Measurements from ENCODE around the gene TSR1.
"Not testable (repeated sequence)": the region's sequence is repeated elsewhere in the genome, so short reads cannot be mapped to it uniquely, and the experiment has no call there.

The TSR1 gene

GRCh38 chr17:2335726-2336214 lies 487 bp downstream of the TSR1 start:
- FAIRE-seq, result no peak

GRCh38 chr17:2331303-2331702 lies 5.0 kb downstream of the TSR1 start:
- FAIRE-seq, result no peak

DNA sequence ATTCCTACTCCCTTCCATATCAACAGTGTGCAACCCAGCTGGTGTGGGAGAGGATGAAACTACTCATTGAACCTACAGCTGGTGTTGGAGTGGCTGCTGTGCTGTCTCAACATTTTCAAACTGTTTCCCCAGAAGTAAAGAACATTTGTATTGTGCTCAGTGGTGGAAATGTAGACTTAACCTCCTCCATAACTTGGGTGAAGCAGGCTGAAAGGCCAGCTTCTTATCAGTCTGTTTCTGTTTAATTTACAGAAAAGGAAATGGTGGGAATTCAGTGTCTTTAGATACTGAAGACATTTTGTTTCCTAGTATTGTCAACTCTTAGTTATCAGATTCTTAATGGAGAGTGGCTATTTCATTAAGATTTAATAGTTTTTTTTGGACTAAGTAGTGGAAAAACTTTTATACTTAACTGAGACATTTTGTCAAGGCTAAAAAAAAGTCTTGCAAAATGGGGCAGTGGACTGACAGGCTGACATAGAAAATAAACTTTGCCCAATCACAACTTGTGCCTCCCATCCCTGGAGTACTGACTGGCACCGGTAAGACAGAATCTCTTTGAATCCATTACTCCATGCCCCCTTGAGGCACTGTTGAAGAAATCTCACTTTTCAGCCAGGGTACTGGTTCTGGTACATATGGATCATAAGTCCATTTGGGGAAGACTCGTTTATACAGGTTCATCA lies 12.5 kb downstream of the TSR1 start:
- no peak for FAIRE-seq

- no peak for FAIRE-seq
These were observed 14.9 kb downstream of the TSR1 start for GRCh38 chr17:2321399-2321798.

DNA sequence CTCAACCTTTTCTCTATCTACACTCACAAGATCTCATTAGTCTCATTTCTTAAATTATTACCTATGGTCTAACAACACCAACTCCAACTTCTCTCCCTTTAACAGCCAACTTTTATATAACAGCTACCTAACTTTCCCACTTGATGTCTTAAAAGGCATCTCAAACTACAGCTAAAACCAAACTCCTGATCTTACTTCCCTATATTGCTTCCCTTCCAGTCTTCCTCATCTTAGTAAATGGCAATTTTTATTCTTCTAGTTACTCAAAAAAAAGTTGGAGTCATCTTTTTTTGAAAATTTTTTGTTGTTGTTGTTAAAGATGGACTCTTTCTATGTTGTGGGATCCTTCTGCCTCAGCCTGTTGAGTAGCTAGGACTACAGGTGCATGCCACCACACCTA lies 17.2 kb downstream of the TSR1 start:
- FAIRE-seq, result no peak

DNA sequence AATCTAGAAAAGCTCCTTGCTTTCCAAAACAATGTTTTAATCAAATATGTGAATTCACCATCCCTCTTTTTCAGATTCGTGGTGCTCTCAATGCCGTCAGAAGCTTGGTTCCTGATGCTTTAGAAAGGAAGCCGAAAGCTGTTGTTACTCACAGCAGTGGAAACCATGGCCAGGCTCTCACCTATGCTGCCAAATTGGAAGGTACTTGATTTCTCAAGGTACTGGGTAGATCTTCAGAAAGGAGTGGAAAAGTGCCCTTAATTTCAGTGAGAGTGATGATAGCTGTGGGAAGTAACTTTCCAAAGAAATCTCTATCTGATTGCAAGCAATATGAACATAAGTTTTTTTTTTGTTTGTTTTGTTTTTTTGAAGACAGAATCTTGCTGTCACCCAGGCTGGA lies 18.5 kb downstream of the TSR1 start:
- no peak for FAIRE-seq

DNA sequence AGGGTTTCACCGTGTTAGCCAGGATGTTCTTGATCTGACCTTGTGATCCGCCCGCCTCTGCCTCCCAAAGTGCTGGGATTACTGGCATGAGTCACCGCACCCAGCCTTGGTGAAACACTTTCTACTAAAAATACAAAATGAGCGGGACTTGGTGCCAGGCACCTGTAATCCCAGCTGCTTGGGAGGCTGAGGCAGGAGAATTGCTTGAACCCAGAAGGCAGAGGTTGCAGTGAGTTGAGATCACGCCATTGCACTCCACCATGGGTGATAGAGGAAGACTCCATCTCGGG lies 19.4 kb downstream of the TSR1 start:
- FAIRE-seq, result not testable (repeated sequence)

DNA sequence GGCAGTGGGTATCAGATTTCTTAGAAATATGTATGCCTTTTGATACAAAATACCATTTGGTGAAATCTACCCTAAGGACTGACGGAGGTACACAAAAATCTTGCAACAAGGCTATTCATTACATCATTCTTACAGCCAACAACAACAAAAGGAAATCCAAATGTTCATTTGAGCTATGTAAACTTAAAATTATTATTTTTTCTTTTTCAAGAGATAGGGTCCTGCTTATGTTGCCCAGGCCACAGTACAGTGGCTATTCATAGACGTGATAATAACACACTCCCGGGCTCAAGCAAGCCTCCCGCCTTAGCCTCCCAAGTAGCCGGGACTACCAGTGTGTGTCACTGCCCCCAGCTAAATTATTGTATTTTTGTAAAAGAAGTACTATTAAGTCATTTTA lies 23.5 kb downstream of the TSR1 start:
- no peak for FAIRE-seq

GRCh38 chr17:2309338-2310154 lies 26.7 kb downstream of the TSR1 start:
- FAIRE-seq, result no peak

DNA sequence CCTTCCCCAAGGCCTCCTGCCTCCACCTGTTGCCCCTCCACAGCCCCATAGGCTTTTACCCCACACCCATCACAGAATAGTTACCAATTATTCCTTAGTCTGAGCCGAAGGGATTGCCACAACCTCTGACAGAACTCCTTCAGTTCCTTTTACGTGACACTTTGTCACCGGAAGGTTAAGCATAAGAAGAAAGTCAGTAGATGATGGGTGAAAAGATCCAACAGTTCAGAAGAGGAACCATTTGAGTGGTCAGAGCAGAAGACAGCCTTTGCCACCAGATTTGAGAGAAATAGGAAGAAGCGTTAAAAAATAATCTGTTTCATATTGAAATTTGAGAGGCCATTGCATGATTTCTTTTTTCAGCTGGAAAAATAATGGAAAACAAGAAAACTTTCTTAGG lies 31.3 kb downstream of the TSR1 start:
- no peak for FAIRE-seq

DNA sequence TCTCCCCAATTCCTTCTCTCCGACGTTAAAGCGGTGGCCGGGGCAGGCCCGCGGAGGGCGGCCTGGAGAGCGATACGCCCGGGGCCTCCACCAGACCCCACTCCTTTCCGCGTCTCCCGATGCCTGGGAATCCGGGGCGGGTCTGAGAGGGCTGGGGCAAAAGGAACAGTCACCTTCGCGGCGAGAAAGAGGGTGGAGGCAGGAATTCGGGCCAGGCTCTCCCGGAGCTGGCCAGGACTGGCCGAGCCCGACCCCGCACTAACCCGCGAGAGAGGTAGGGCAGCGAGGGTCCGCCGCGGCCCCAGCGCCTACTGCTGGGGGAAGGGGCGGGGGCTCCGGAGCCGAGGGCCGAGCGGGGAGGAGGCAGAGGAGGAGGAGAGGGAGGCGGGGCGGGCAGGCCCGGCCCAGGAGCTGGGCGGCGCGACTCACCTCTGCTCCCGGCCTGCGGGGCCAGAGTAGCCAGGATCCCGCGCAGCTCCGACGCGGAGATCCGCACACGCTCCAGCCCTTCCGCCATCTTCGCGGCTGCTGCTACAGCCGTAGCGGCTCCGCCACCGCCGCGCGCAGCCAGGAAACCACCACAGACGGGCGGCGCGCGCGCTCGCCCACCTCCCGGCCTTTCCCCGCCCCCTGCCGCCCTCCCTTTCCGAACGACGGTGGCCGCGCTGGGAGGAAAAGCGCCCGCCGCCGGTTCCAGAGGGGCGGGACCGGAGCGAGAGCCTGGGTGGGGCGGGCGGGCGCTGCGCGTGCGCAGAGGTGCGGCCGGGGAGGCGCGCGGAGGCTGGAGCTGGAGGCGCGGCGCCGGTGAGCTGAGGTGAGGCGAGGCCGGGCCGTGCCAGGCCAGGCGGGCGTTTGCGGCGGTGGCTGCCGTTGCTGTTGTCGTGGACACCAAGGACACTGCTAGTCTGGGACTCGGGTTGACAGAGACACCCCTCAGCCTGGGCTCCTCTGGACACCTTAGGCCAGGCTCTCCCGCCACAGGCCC lies 32.8 kb downstream of the TSR1 start, which contains the start of the genes SMG6 and SRR:
TSS of gene SMG6 (minus strand) at position 582 of the 985 bp plus-strand sequence. CDS start at position 517, 65 bp downstream.
TSS of gene SRR (plus strand) at position 747 of the 985 bp plus-strand sequence. CDS start 11,611 bp downstream, outside the sequence.
- no peak for FAIRE-seq

DNA sequence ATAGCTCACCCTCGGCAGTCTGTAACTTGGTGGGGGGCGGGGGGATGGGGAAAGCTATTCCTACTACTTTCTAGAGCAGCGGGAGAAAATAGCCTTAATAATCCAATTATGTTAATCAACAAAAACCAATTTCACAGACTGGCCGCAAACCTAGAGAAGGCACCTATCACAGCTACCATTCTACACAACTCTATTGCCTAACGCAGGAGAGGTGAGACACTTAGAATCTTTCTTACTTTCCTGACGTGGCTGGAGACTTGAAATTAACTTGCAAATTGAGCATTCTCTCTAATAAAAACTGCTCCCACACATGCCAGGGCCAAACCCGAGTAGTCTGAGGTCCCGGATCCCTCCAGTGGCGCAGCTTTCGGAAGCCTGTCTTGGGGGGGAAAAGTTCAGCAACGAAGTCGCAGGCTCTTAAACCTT lies 33.5 kb downstream of the TSR1 start:
- FAIRE-seq, result no peak

DNA sequence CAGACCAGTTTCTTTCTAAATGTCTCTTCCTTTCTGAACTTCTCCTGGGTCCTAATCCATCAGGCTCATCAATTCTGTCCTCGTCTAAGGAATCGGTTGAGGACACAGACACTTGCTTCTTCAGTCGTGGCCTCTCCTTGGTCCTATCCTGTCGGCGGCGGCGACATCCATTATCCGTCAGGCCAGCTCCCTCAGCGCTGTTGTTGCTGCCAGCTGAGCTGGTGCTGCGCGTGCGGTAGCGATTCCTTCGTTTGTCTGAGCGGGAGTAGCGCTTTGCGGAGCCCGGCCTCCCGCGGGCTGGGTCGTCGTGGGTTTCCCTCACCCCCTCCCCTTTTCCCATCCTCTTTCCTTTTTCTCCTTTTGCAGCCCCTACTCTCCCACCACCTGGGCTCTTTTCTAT lies 36.5 kb downstream of the TSR1 start:
- no peak for FAIRE-seq

DNA sequence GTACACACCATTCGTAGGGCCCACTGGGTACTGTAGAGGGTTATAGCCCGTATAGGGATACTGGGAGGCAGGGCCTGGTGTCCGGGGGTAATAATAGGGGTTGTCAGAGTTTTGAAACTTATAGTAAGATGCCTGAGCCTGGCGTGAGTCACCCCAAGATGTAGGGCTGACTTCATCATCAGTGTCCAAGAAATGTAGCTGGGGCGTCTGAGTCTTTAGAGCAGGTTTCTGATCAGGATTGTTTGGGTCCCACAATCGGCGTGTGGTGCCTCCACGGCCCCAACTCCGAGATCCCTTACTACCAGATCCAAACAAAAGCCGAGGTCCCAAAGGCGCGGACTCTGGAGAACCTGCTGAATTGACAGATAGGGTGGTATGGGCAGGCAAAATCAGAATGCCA lies 37.1 kb downstream of the TSR1 start:
- FAIRE-seq, result no peak

DNA sequence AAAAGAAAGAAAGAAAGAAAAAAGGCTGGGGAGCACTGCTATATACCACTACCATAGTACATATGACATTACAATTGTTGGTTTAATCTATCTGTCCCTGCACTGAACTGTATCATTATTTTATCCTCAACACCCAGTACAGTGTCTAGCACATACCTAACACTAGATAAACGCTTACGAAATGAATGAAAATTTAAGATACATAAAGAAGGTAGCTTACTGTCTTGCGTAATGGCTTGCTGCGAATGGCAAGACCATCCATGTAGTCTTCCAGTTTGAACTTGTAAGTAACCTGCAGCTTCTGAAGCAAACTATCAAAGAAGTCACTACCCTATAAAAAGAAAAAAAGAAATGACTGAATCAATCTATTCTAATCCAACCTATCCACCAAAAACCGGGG lies 39.2 kb downstream of the TSR1 start:
- no peak for FAIRE-seq

- FAIRE-seq, result no peak
These were observed 40.7 kb downstream of the TSR1 start for GRCh38 chr17:2295575-2295974.

GRCh38 chr17:2292100-2292499 lies 44.2 kb downstream of the TSR1 start:
- FAIRE-seq, result no peak

DNA sequence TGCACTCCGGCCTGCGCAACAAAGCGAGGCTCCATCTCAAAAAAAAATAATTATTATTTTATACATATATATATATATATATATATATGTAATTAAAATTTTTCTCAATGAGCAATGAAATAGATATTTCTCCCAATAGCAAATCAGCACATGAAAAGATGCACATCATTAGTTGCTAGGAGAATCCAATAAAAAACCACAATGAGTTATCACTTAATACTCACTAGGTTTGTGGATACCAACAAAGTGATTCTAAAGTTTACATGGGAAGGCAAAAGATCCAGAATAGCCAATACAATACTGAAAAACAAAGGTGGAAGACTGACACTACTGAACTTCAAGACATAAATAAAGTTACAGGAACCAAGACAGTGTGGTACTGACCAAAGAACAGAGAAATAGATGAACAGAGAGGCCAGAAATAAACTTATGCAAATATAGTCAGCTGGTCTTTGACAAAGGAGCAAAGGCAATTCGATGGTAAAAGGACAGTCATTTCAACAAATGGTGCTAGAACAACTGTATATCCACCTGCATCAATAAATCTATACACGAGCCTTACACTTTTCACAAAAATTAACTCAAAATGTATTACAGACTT lies 46.3 kb downstream of the TSR1 start:
- FAIRE-seq, result no peak

DNA sequence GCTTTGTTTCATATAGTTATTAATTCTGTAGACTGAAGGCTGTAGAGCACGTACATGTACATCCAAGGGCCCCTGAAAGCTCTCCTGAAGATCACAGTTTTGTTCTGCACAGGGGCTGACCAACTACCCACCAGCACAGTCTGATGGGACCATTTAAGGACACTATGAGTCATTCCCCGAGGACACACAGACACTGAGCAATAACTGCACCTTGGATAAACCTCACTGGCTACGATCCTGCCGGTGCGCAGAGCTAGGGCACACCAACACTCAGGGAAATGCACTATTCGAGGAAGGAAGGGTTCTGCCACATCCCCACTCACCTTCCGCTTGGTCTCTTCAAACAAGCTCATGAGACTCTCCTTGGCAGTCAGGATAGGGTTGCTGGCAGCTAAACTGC lies 53.0 kb downstream of the TSR1 start:
- no peak for FAIRE-seq

GRCh38 chr17:2282297-2282873 lies 53.9 kb downstream of the TSR1 start:
- FAIRE-seq, result peak; percentile 92

DNA sequence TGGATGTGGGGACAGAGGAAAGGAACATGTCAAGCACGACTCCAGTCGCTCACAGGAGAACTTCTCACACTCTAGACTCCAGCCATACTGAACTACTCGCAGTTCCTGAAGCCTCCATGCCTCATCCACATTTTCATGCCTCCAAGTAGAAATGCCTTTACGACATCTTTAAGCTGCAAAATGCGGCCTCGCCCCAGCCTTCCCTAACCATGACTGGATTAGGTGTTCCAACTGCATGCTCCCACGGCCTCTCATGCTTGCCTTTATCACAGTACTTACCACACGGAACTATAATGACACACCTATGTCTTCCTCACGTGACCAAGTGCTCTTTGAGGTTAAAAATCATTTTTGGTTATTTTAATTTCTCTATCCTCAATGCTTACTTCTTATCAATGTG lies 56.5 kb downstream of the TSR1 start:
- FAIRE-seq, result no peak

Measured in endometrium (tissue), 2 donors.